ENCODE data around the gene CYP2W1. TPM values are rescaled to one million over a fixed set of nuclear protein-coding genes. Genes with fewer than 3 reads are reported as not detected.

The CYP2W1 gene
- total and polyA plus RNA-seq, 4 donors: 0.05 to 8.1 TPM; not detected in 2

DNA sequence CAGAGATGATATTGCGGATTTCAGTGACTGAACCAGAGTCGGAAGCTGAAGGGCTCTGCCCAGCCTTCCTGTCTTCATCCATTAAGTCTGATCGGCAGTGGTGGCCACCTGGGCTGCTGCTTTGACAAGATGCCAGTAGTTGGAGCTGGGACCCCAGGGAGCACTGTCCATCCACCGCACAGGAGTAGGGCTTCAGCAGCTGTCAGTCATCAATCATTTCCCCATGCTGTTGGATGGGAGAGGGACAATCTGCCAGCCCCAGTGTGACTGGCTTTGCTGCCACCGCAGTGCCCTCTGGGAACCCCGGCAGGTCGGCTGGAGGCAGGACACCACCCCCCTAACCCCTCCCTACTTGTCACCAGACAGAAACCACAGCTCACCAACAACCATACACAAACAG, 38.4 kb downstream of the CYP2W1 start:
- Histone ChIP-seq H3K9me3 (ENCODE audit: control insufficient read depth in 4 of 4, insufficient read depth in 3 of 4, low read length in 3 of 4) (no peaks in the 10 kb centered on the region), H3K27me3 (ENCODE audit: control insufficient read depth in 3 of 3, insufficient read depth in 3 of 3, low read length in 2 of 3) (no peaks in the 10 kb centered on the region), H3K4me3 (no peak overlapping the region), H3K4me1 (ENCODE audit: control insufficient read depth in 5 of 5, insufficient read depth in 5 of 5, low read length in 5 of 5) (peaks cover 0 to 3% (median 0%) of the 10 kb centered on the region in 5 donors), H3K36me3 (ENCODE audit: control insufficient read depth in 4 of 4, insufficient read depth in 4 of 4, low read length in 4 of 4) (peaks cover 0 to 30% (median 10%) of the 10 kb centered on the region in 4 donors), H3K27ac (ENCODE audit: low read depth in 1 of 2, low read length in 1 of 2) (no peak overlapping the region), H3K9ac (ENCODE audit: insufficient read depth in 1 of 2, low read length in 2 of 2) (no peak overlapping the region)
- WGBS, 2 donors: 96 to 97% methylated on average over 7 of the region's 7 CpGs
- DNase-seq: no peak
- no peak for ATAC-seq (ENCODE audit: insufficient read depth, low FRiP score)
- TF ChIP-seq, protein P1, sequence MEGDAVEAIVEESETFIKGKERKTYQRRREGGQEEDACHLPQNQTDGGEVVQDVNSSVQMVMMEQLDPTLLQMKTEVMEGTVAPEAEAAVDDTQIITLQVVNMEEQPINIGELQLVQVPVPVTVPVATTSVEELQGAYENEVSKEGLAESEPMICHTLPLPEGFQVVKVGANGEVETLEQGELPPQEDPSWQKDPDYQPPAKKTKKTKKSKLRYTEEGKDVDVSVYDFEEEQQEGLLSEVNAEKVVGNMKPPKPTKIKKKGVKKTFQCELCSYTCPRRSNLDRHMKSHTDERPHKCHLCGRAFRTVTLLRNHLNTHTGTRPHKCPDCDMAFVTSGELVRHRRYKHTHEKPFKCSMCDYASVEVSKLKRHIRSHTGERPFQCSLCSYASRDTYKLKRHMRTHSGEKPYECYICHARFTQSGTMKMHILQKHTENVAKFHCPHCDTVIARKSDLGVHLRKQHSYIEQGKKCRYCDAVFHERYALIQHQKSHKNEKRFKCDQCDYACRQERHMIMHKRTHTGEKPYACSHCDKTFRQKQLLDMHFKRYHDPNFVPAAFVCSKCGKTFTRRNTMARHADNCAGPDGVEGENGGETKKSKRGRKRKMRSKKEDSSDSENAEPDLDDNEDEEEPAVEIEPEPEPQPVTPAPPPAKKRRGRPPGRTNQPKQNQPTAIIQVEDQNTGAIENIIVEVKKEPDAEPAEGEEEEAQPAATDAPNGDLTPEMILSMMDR (IDR thresholded peaks at IDR 0.05; ENCODE audit: control extremely low read depth, extremely low read depth): no peak

DNA sequence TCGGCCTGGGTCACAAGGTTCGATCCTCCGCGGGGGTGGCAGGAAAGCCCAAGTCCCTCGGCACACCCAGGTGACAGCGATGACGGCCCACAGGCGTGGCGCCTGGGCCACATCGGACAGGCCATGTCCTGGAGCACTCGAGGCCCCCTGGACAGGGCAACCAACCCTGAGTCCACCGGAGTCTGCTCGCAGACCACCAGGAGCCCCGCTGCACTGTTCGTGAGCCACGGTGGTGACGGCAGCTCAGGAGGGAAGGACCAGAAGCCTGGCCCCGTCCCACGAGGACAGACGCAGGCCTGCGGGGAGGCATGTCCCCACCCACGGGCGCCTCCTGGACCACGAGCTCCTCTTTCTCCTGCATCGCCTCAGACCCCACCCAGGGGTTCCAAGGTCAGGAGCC, 39.0 kb downstream of the CYP2W1 start:
- WGBS, 2 donors: 94 to 97% methylated on average over 25 of the region's 25 CpGs
- Histone ChIP-seq H3K36me3 (ENCODE audit: control insufficient read depth in 4 of 4, insufficient read depth in 4 of 4, low read length in 4 of 4) (peaks cover 0 to 32% (median 10%) of the 10 kb centered on the region in 4 donors), H3K4me3 (no peak overlapping the region), H3K27ac (ENCODE audit: low read depth in 1 of 2, low read length in 1 of 2) (no peak overlapping the region), H3K27me3 (ENCODE audit: control insufficient read depth in 3 of 3, insufficient read depth in 3 of 3, low read length in 2 of 3) (no peaks in the 10 kb centered on the region), H3K9ac (ENCODE audit: insufficient read depth in 1 of 2, low read length in 2 of 2) (no peak overlapping the region), H3K4me1 (ENCODE audit: control insufficient read depth in 5 of 5, insufficient read depth in 5 of 5, low read length in 5 of 5) (peaks cover 0 to 6% (median 0%) of the 10 kb centered on the region in 5 donors), H3K9me3 (ENCODE audit: control insufficient read depth in 4 of 4, insufficient read depth in 3 of 4, low read length in 3 of 4) (no peaks in the 10 kb centered on the region)
- TF ChIP-seq, protein P1 (IDR thresholded peaks at IDR 0.05; ENCODE audit: control extremely low read depth, extremely low read depth): no peak
- DNase-seq: no peak
- ATAC-seq (ENCODE audit: insufficient read depth, low FRiP score): no peak

DNA sequence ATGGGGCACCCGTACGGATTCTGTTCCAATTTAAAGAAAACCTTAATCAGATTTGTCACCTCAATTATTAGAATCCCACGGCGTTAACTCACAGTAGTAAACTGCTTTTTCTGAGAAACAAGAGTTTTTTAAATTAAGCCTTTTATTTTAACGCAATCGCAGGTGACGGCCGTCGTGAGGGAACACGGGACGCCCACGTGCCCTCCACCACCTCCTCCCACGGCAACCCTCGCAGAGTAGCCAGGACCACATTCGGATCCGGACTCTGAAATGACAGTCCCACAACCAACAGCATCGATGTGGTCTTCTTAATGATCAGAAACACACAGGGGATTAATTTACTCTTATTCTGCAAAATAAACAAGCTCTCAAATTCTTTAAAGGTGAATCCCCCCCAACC, 39.4 kb downstream of the CYP2W1 start:
- TF ChIP-seq, protein P1 (IDR thresholded peaks at IDR 0.05; ENCODE audit: control extremely low read depth, extremely low read depth): no peak
- Histone ChIP-seq H3K36me3 (ENCODE audit: control insufficient read depth in 4 of 4, insufficient read depth in 4 of 4, low read length in 4 of 4) (peaks cover 0 to 32% (median 10%) of the 10 kb centered on the region in 4 donors), H3K9me3 (ENCODE audit: control insufficient read depth in 4 of 4, insufficient read depth in 3 of 4, low read length in 3 of 4) (no peaks in the 10 kb centered on the region), H3K27ac (ENCODE audit: low read depth in 1 of 2, low read length in 1 of 2) (no peak overlapping the region), H3K27me3 (ENCODE audit: control insufficient read depth in 3 of 3, insufficient read depth in 3 of 3, low read length in 2 of 3) (no peaks in the 10 kb centered on the region), H3K4me1 (ENCODE audit: control insufficient read depth in 5 of 5, insufficient read depth in 5 of 5, low read length in 5 of 5) (peaks cover 0 to 10% (median 3%) of the 10 kb centered on the region in 5 donors), H3K9ac (ENCODE audit: insufficient read depth in 1 of 2, low read length in 2 of 2) (no peak overlapping the region), H3K4me3 (no peak overlapping the region)
- DNase-seq (no peak), ATAC-seq (ENCODE audit: insufficient read depth, low FRiP score) (no peak)
- whole genome bisulfite sequencing, 2 donors: 98% methylated on average over 17 of the region's 17 CpGs
